ENCODE results near the gene KCMF1. TPM values are rescaled to one million over a fixed set of nuclear protein-coding genes. Genes with fewer than 3 reads are reported as not detected.

KCMF1 gene
- total and polyA plus RNA-seq, 9 of the 15 experiments (the other 6 are each of a cell fraction or from before 2014, with no cell fraction given) = 6.8 to 88.2 (median 46.5) TPM

DNA sequence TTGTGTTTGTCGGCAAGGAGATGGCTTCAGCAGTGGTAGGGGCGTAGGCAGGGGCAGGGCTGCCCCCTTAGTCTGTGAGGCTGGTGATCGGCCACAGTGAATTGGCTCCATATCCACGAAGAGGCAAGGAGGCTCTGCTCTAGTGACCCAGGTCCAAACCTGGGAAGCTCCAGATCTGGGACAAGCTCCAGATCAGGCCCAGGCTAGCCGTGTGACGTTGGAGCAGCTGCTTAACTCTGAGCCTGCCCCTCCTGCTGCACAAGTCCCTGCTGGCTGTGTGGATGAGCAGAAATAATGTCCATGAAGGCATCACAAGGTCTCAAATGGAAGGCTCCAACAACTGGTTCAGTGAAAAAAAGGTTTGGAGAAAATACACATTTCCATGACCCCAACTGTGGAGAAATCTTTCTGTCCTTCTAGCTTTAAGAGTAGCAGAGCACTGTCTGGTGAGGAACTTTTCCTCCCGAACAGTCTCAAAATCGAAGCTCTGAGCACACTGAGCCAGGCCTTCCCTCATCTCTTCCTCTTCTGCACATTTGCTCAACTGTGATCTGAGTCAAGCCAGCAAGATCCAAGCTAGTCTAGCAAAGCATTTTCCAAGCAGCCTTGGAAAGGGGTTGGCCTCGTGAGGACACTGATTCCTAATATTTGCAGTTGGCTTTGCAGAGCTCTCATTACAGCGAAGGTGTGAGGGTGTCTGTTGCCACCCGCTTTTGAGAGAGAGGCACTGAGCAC, 95.2 kb downstream of the KCMF1 start:
- no peak for ATAC-seq
- Histone ChIP-seq H3K9me1 (ENCODE audit: control insufficient read depth, insufficient read depth, low read length) (no peaks in the 10 kb centered on the region), H3K9me3 (replicated peaks; ENCODE audit: control insufficient read depth, insufficient read depth, low read depth, low read length) (no peaks in the 10 kb centered on the region), H3K36me3 (ENCODE audit: control insufficient read depth, insufficient read depth, low read length) (no peaks in the 10 kb centered on the region), H3K9ac (ENCODE audit: insufficient read depth in 1 of 2, low read depth in 2 of 2, low read length in 2 of 2) (no peak overlapping the region), H4K20me1 (replicated peaks; ENCODE audit: control insufficient read depth, insufficient read depth, low read length) (no peaks in the 10 kb centered on the region), H3K4me1 (replicated peaks in 1 of 2; ENCODE audit: control insufficient read depth in 2 of 2, insufficient read depth in 2 of 2, low read length in 2 of 2) (peaks cover 2 to 7% of the 10 kb centered on the region in 2 experiments; a peak in 3 of 5 replicates), H3K4me2 (ENCODE audit: insufficient read depth, low read length) (peak overlapping the region; percentile 70; the same call in 1 of the 2 replicates), H3K79me2 (ENCODE audit: control insufficient read depth, insufficient read depth, low read length) (no peaks in the 10 kb centered on the region), H3K4me3 (no peak overlapping the region), H3K27me3 (ENCODE audit: control insufficient read depth in 2 of 2, insufficient read depth in 2 of 2, low read length in 2 of 2) (peaks cover 12 to 34% of the 10 kb centered on the region in 2 experiments), H3K27ac (ENCODE audit: extremely low read depth, low read depth, low read length) (no peak overlapping the region), H2AFZ (ENCODE audit: low read depth, low read length) (peak overlapping the region; percentile 65)
- no peak for FAIRE-seq
- POLR2A ChIA-PET = interaction anchor here (0.7 to 2.3 kb wide), 5 partner anchors 7 to 215 kb away, joined by 3 to 4 read pairs (median 4); no protein-coding TSS in a partner anchor
- DNase-seq (ENCODE audit: extremely low read depth in 1 of 4, low spot score in 3 of 4) = no peak
- in situ Hi-C loops (cut with MboI) = loop anchor here (5.0 kb wide), 1 partner anchor 226 kb away; no protein-coding TSS in a partner anchor
- TF ChIP-seq SMARCA5 (IDR thresholded peaks at IDR 0.05) = no peak
- TF ChIP-seq HDAC1 (IDR thresholded peaks at IDR 0.05) = no peak
- no peak for TF ChIP-seq DNMT1 (IDR thresholded peaks at IDR 0.05)
- TF ChIP-seq, protein P1, sequence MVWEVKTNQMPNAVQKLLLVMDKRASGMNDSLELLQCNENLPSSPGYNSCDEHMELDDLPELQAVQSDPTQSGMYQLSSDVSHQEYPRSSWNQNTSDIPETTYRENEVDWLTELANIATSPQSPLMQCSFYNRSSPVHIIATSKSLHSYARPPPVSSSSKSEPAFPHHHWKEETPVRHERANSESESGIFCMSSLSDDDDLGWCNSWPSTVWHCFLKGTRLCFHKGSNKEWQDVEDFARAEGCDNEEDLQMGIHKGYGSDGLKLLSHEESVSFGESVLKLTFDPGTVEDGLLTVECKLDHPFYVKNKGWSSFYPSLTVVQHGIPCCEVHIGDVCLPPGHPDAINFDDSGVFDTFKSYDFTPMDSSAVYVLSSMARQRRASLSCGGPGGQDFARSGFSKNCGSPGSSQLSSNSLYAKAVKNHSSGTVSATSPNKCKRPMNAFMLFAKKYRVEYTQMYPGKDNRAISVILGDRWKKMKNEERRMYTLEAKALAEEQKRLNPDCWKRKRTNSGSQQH (CRISPR knock-in tag; IDR thresholded peaks at IDR 0.05) = no peak
- TF ChIP-seq MEF2A (IDR thresholded peaks at IDR 0.05; ENCODE audit: control insufficient read depth, low read depth, low read length) = no peak
- TF ChIP-seq ZBED1 (IDR thresholded peaks at IDR 0.05) = no peak
- BruUV-seq (replicated peaks) = no TSS peak
- CTCF ChIA-PET (ENCODE audit: low intra/inter-chr PET ratio) = interaction anchor here (0.6 to 1.7 kb wide), 3 partner anchors 178 to 536 kb away, joined by 3 to 11 read pairs (median 10); no protein-coding TSS in a partner anchor
- intact Hi-C loops (cut with micrococcal nuclease) = loop anchor here (1.0 to 5.0 kb wide), 4 partner anchors 66 to 232 kb away; partner anchors contain the start of gene TCF7L1
- WGBS (ENCODE audit: insufficient coverage, low coverage, missing lambda C conversion rate) = 26% methylated on average over 11 of the region's 11 CpGs

Measured in K562 (cell line).